DND-41 (cell line): ENCODE results near the gene PAIP2.

Experiments used
- EZH2 ChIP-seq: IDR thresholded peaks from 3 replicates; pipeline ENCODE4 v1.6.1; 2012; ENCODE audit warnings: borderline replicate concordance, low read depth, mild to moderate bottlenecking, moderate library complexity, low read length, inconsistent platforms; ENCODE audit not compliant: severe bottlenecking
- TF ChIP-seq, protein P1 (sequence below): IDR thresholded peaks from 2 replicates; pipeline ENCODE4 v1.5.1; 2012; ENCODE audit warnings: borderline replicate concordance, low read length, moderate library complexity, mild to moderate bottlenecking; ENCODE audit not compliant: poor library complexity, severe bottlenecking; ENCODE audit errors: extremely low read depth

DNA sequence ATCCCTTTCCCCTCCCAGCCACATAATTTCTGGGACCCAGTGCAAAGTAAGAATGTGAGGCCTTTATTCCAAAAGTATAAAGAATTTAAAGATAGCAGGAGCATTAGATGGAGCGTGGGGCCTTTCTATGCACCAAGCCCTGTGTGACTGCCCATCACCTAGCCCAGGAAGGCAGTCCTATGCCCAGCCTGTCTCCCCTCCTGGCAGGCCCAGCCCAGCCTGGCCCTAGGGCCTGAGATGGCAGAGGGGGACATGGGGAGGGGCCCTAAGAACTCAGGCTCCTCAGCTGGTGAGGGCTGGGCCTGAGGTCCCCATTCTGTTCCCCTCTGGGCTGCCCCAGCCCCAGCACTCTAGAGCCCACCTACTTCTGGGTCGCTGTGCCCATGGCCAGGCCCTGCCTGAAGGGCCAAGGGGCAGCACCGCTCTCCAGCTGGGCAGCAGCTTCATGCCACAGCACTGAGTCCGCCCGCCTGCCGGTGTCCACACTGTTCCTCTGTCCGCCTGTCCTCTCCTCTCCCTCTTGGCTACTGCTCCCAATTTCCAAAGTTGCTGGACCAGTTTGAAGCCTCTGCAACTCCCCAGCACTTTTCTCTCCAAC is 42.4 kb downstream of the PAIP2 start:
- TF ChIP-seq EZH2 = no peak
- TF ChIP-seq, protein P1, sequence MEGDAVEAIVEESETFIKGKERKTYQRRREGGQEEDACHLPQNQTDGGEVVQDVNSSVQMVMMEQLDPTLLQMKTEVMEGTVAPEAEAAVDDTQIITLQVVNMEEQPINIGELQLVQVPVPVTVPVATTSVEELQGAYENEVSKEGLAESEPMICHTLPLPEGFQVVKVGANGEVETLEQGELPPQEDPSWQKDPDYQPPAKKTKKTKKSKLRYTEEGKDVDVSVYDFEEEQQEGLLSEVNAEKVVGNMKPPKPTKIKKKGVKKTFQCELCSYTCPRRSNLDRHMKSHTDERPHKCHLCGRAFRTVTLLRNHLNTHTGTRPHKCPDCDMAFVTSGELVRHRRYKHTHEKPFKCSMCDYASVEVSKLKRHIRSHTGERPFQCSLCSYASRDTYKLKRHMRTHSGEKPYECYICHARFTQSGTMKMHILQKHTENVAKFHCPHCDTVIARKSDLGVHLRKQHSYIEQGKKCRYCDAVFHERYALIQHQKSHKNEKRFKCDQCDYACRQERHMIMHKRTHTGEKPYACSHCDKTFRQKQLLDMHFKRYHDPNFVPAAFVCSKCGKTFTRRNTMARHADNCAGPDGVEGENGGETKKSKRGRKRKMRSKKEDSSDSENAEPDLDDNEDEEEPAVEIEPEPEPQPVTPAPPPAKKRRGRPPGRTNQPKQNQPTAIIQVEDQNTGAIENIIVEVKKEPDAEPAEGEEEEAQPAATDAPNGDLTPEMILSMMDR = no peak
